ENCODE results near the gene RHBDL1. TPM values are rescaled to one million over a fixed set of nuclear protein-coding genes. Genes with fewer than 3 reads are reported as not detected.

The RHBDL1 gene
- total RNA-seq, 4 donors from 2014 or later: 1.1 to 1.5 (median 1.3) TPM; not detected in 1

DNA sequence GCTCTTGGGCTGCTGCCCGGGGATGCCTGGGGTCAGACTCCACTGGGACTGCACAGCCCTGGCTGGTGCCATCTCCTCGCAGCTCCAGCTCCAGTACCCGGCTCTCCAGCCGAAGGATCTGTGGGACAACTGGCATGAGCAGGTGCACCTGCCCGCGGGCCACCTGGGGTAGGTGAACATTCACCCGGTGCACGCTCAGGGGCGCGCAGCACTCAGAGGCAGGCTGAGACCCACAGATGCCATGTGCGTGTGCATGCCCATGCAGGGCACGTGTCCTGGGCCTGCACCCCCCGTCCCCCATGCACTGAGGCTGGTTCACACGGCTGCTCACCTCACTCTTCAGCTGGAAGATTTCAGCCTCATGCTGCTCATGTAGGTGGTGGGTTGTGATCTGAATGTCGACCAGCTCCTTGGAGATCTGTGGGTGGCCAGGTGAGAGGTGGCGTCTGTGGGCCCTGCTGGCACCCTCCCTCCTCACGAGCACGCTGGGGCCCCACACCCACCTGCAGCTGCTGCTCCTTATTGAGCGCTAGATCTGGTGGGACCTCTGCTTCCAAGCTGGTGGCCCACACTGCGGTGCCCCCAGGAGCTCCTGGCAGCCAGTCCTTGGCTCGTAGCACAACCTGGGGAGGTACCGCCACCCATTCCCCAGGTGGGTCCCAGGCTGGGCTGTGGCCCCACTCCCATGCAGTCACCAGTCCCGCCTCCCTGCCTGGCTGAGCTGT lies 50.2 kb downstream of the RHBDL1 start:
- TF ChIP-seq POLR2AphosphoS5 (IDR thresholded peaks at IDR 0.05) (no peak), EP300 (IDR thresholded peaks at IDR 0.05) (no peak), POLR2A (IDR thresholded peaks at IDR 0.05) (no peak)
- TF ChIP-seq, protein P1, sequence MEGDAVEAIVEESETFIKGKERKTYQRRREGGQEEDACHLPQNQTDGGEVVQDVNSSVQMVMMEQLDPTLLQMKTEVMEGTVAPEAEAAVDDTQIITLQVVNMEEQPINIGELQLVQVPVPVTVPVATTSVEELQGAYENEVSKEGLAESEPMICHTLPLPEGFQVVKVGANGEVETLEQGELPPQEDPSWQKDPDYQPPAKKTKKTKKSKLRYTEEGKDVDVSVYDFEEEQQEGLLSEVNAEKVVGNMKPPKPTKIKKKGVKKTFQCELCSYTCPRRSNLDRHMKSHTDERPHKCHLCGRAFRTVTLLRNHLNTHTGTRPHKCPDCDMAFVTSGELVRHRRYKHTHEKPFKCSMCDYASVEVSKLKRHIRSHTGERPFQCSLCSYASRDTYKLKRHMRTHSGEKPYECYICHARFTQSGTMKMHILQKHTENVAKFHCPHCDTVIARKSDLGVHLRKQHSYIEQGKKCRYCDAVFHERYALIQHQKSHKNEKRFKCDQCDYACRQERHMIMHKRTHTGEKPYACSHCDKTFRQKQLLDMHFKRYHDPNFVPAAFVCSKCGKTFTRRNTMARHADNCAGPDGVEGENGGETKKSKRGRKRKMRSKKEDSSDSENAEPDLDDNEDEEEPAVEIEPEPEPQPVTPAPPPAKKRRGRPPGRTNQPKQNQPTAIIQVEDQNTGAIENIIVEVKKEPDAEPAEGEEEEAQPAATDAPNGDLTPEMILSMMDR (IDR thresholded peaks at IDR 0.05): no peak
- no peaks in the 10 kb centered on the region for H3K9me3 ChIP-seq
- peaks cover 0 to 21% of the 10 kb centered on the region in 2 donors for H3K36me3 ChIP-seq
- peaks cover 0 to 52% (median 27%) of the 10 kb centered on the region in 3 donors for H3K4me1 ChIP-seq
- H3K27ac ChIP-seq: no peak overlapping the region
- peaks cover 55% of the 10 kb centered on the region for H3K27me3 ChIP-seq
- no peak for ATAC-seq
- WGBS, 2 donors (ENCODE audit: low coverage in 1 of 2): 49% methylated on average over 4 of the region's 23 CpGs; no CpG with 5 or more reads in 1 of the 2 donors
- no peak overlapping the region for H3K4me3 ChIP-seq

DNA sequence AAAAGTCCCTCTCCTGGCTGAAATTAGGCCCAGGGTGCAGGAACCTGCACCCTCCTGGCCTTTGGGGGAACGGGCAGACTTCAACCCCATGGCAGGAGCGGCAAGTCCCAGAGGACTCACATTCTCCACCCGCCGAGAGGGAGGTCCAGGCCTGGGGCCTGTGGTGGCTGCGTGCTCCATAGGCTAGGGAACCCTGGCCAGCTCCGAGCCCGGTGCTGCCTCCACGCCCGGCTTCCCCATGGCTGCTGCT lies 50.6 kb downstream of the RHBDL1 start:
- TF ChIP-seq POLR2A (IDR thresholded peaks at IDR 0.05) (no peak), POLR2AphosphoS5 (IDR thresholded peaks at IDR 0.05) (no peak), EP300 (IDR thresholded peaks at IDR 0.05) (no peak)
- TF ChIP-seq, protein P1 (IDR thresholded peaks at IDR 0.05): no peak
- Histone ChIP-seq H3K27me3 (peaks cover 55% of the 10 kb centered on the region), H3K9me3 (no peaks in the 10 kb centered on the region), H3K4me1 (peaks cover 0 to 50% (median 27%) of the 10 kb centered on the region in 3 donors), H3K4me3 (no peak overlapping the region), H3K27ac (no peak overlapping the region), H3K36me3 (peaks cover 0 to 26% of the 10 kb centered on the region in 2 donors)
- WGBS, 2 donors (ENCODE audit: low coverage in 1 of 2): no CpG with 5 or more reads among the region's 9 CpGs
- no peak for ATAC-seq

DNA sequence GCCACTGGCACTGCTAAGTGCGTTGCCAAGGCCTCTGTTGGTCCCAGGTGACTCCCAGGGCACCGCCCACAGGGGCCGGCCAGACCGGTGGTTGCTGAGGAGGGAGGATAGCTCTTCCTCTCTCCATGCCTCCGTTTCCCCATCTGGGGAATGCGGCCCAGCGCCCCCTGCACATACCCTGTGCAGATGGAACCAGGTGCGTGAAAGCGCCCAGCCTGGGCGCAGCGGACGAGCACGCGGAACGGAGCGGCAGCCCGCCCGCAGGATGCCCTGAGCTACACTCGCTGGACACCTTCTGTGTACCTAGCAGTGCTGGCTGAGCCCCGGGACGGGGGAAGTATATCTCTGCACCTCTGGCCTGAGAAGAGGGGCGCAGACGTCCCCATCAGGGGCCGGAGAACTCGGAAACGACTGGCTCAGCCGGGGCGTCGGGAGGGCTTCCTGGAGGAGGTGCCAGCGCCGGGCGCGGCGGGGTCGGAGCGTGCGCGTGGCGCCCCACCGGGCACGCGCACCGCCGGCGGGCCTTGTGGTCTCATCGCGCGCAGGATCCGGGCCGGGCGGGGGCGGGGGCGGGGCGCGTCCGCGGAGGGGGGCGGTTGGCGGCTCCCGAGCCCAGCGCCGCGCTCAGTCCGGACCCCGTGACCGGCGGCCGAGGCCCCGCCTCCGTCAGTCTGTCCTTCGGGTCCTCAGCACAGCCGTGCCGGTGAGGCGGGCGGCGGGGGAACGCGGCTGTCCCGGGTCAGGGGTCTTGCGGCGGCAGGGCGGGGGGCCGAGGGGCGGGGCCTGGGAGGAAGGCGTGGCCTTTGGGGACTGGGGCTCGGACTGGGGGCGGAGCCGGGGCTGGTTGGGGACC lies 51.2 kb downstream of the RHBDL1 start, which contains the start of the genes CCDC78 and HAGHL:
TSS of gene CCDC78 (minus strand) at position 6 of the 853 bp plus-strand sequence. CDS start 76 bp downstream, outside the sequence.
TSS of gene HAGHL (plus strand) at position 669 of the 853 bp plus-strand sequence. CDS start 404 bp downstream, outside the sequence.
- Histone ChIP-seq H3K4me1 (peaks cover 0 to 45% (median 24%) of the 10 kb centered on the region in 3 donors), H3K27ac (peak within 1 kb of the TSS in 2 of 4 donors; percentile 3 to 51), H3K9me3 (no peaks in the 10 kb centered on the region), H3K4me3 (peak within 1 kb of the TSS; percentile 6 to 56), H3K36me3 (peaks cover 0 to 32% of the 10 kb centered on the region in 2 donors), H3K27me3 (peaks cover 55% of the 10 kb centered on the region)
- WGBS, 2 donors (ENCODE audit: low coverage in 1 of 2): no CpG with 5 or more reads among the region's 88 CpGs
- peak; percentile 41 for ATAC-seq
- no peak for TF ChIP-seq EP300 (IDR thresholded peaks at IDR 0.05)
- TF ChIP-seq, protein P1 (IDR thresholded peaks at IDR 0.05): no peak
- TF ChIP-seq POLR2AphosphoS5 (IDR thresholded peaks at IDR 0.05): no peak
- TF ChIP-seq POLR2A (IDR thresholded peaks at IDR 0.05): no peak

DNA sequence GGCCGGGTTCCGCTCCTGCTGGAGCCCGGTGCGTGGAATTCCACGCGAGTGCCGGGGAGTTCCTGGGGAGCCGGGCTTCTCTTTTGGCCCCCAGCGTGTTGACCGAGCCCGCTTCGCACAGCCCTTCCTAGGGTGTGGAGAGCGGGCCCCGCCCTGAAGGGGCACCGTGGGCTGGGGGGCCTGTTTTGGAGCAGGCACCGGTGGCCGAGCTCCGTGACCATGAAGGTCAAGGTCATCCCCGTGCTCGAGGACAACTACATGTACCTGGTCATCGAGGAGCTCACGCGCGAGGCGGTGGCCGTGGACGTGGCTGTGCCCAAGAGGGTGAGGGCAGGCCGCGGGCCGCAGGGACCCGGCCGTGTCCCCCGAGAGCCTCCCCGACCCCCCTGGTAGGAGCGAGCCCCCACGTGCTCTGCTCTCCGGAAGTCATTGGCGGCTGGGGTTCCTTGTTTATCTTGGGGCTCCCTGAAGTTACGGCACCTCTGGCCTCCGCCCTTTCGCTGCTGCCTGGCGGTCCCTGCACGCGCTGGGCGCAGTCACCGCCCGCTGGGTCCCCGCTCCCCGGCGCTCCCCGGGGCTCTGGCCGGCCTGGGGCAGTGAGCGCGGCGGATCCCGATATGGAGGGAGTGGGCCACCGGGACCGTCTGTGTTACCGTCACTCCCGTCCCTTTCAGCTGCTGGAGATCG lies 52.0 kb downstream of the RHBDL1 start:
- no peaks in the 10 kb centered on the region for H3K9me3 ChIP-seq
- peak; percentile 6 for ATAC-seq
- H3K27ac ChIP-seq: peak overlapping the region in 2 of 4 donors; percentile 3 to 51
- H3K36me3 ChIP-seq: peaks cover 0 to 34% of the 10 kb centered on the region in 2 donors
- H3K4me3 ChIP-seq: peak overlapping the region; percentile 6 to 56
- TF ChIP-seq EP300 (IDR thresholded peaks at IDR 0.05) (no peak), POLR2AphosphoS5 (IDR thresholded peaks at IDR 0.05) (no peak), POLR2A (IDR thresholded peaks at IDR 0.05) (no peak)
- TF ChIP-seq, protein P1 (IDR thresholded peaks at IDR 0.05): no peak
- peaks cover 55% of the 10 kb centered on the region for H3K27me3 ChIP-seq
- no CpG with 5 or more reads among the region's 61 CpGs for WGBS, 2 donors (ENCODE audit: low coverage in 1 of 2)
- H3K4me1 ChIP-seq: peaks cover 0 to 37% (median 18%) of the 10 kb centered on the region in 3 donors

Other genes starting within 250 kb of the RHBDL1 start
- gene CAPN15, start 148.0 kb upstream of the RHBDL1 start, total RNA-seq: 10 to 100 TPM; 21.8 to 42.7 (median 29.2) TPM
- not detected for gene PRR35, start 115.3 kb upstream of the RHBDL1 start, total RNA-seq
- 1 to 10 TPM in 2 of 4 donors, under 1 TPM in 2; 0.47 to 2.9 (median 0.87) TPM for gene NHLRC4, start 108.7 kb upstream of the RHBDL1 start, total RNA-seq
- 10 to 100 TPM; 30.4 to 42.4 (median 36.8) TPM for gene PIGQ, start 105.7 kb upstream of the RHBDL1 start, total RNA-seq
- gene RAB40C, start 85.6 kb upstream of the RHBDL1 start, total RNA-seq: 10 to 100 TPM; 17.7 to 28.3 (median 22.1) TPM
- gene WFIKKN1, start 44.7 kb upstream of the RHBDL1 start, total RNA-seq: under 1 TPM in 3 of 4 donors, not detected in 1; 0.17 to 0.93 (median 0.35) TPM
- 100 to 1,000 TPM in 3 of 4 donors, 10 to 100 TPM in 1; 94.8 to 146 (median 112) TPM for gene METTL26, start 39.4 kb upstream of the RHBDL1 start, total RNA-seq
- gene MCRIP2, start 33.8 kb upstream of the RHBDL1 start, total RNA-seq: 10 to 100 TPM; 25.4 to 70.0 (median 51.9) TPM
- 10 to 100 TPM in 3 of 4 donors, 1 to 10 TPM in 1; 8.5 to 21.2 (median 16.8) TPM for gene WDR90, start 26.3 kb upstream of the RHBDL1 start, total RNA-seq
- gene RHOT2, start 7.5 kb upstream of the RHBDL1 start, total RNA-seq: 10 to 100 TPM; 50.2 to 64.0 (median 55.0) TPM
- 100 to 1,000 TPM; 161 to 212 (median 179) TPM for gene STUB1, start 4.7 kb downstream of the RHBDL1 start, total RNA-seq
- gene JMJD8, start 8.7 kb downstream of the RHBDL1 start, total RNA-seq: 100 to 1,000 TPM in 1 of 4 donors, 10 to 100 TPM in 3; 70.2 to 109 (median 90.5) TPM
- gene WDR24, start 14.7 kb downstream of the RHBDL1 start, total RNA-seq: 10 to 100 TPM in 1 of 4 donors, 1 to 10 TPM in 3; 8.1 to 16.7 (median 9.6) TPM
- 1 to 10 TPM in 1 of 4 donors, under 1 TPM in 3; 0.27 to 1.4 (median 0.35) TPM for gene FBXL16, start 30.1 kb downstream of the RHBDL1 start, total RNA-seq
- 10 to 100 TPM; 22.6 to 77.7 (median 63.8) TPM for gene METRN, start 39.4 kb downstream of the RHBDL1 start, total RNA-seq
- gene ANTKMT, start 45.5 kb downstream of the RHBDL1 start, total RNA-seq: 10 to 100 TPM; 23.5 to 46.2 (median 31.0) TPM
- gene CCDC78, start 50.8 kb downstream of the RHBDL1 start, total RNA-seq: under 1 TPM in 1 of 4 donors, not detected in 3; 0.13 TPM
- gene HAGHL, start 51.4 kb downstream of the RHBDL1 start, total RNA-seq: 1 to 10 TPM; 1.1 to 4.8 (median 2.8) TPM
- gene CIAO3, start 65.3 kb downstream of the RHBDL1 start, total RNA-seq: 10 to 100 TPM; 18.5 to 46.7 (median 25.6) TPM
- gene MSLN, start 85.1 kb downstream of the RHBDL1 start, total RNA-seq: 1 to 10 TPM in 1 of 4 donors, under 1 TPM in 1, not detected in 2; 0.73 to 7.2 TPM
- 10 to 100 TPM; 13.4 to 25.8 (median 22.1) TPM for gene RPUSD1, start 112.7 kb downstream of the RHBDL1 start, total RNA-seq
- 10 to 100 TPM in 2 of 4 donors, 1 to 10 TPM in 2; 4.6 to 10.9 (median 8.3) TPM for gene CHTF18, start 112.9 kb downstream of the RHBDL1 start, total RNA-seq
- not detected for gene GNG13, start 125.1 kb downstream of the RHBDL1 start, total RNA-seq